Measurements from ENCODE around the gene APOM. TPM values are rescaled to one million over a fixed set of nuclear protein-coding genes. Genes with fewer than 3 reads are reported as not detected.
A peak's percentile ranks its signal among the peaks of the same experiment; 100 is the strongest.

The APOM gene
- total and polyA plus RNA-seq, 3 donors from 2014 or later = 7.5 to 27.9 (median 9.8) TPM

DNA sequence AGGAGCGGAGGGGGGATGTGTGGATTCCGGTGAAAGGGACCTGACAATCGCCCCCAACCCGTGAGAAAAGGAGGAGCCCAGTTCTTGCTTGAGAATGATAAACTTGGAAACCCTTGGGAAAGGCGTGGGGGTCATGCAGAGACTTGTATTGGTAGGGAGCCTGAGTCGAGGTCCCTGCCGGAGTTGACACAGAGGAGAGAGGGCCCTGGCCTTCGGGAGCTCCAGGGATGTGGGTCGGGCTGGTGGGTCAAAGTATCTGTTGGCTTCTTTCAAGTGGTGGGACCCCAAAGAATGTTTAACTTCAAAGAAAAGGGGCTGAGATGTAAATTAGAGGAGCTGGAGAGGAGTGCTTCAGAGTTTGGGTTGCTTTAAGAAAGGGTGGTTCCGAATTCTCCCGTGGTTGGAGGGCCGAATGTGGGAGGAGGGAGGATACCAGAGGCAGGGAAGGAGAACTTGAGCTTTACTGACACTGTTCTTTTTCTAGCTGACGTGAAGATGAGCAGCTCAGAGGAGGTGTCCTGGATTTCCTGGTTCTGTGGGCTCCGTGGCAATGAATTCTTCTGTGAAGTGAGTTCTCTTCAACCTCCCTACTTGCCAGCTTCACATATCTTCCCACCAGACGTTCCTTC is 10.8 kb downstream of the APOM start:
- H3K9me3 ChIP-seq = no peaks in the 10 kb centered on the region
- H3K36me3 ChIP-seq (ENCODE audit: low read depth, missing control alignments) = no peaks in the 10 kb centered on the region
- 1 to 3% methylated on average over 12 to 15 of the region's 15 CpGs for WGBS, 2 donors
- DNase-seq = no peak
- H3K4me1 ChIP-seq = peaks cover 26% of the 10 kb centered on the region
- peak overlapping the region; percentile 90 to 97 for H3K27ac ChIP-seq
- peak overlapping the region; percentile 81 to 93 for H3K4me3 ChIP-seq
- TF ChIP-seq POLR2A (IDR thresholded peaks at IDR 0.05) = no peak
- TF ChIP-seq, protein P1, sequence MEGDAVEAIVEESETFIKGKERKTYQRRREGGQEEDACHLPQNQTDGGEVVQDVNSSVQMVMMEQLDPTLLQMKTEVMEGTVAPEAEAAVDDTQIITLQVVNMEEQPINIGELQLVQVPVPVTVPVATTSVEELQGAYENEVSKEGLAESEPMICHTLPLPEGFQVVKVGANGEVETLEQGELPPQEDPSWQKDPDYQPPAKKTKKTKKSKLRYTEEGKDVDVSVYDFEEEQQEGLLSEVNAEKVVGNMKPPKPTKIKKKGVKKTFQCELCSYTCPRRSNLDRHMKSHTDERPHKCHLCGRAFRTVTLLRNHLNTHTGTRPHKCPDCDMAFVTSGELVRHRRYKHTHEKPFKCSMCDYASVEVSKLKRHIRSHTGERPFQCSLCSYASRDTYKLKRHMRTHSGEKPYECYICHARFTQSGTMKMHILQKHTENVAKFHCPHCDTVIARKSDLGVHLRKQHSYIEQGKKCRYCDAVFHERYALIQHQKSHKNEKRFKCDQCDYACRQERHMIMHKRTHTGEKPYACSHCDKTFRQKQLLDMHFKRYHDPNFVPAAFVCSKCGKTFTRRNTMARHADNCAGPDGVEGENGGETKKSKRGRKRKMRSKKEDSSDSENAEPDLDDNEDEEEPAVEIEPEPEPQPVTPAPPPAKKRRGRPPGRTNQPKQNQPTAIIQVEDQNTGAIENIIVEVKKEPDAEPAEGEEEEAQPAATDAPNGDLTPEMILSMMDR (IDR thresholded peaks at IDR 0.05) = no peak
- intact Hi-C loops (cut with DNase I; ENCODE audit: low total_unique reads) = no loop called here
- H3K27me3 ChIP-seq = no peaks in the 10 kb centered on the region

DNA sequence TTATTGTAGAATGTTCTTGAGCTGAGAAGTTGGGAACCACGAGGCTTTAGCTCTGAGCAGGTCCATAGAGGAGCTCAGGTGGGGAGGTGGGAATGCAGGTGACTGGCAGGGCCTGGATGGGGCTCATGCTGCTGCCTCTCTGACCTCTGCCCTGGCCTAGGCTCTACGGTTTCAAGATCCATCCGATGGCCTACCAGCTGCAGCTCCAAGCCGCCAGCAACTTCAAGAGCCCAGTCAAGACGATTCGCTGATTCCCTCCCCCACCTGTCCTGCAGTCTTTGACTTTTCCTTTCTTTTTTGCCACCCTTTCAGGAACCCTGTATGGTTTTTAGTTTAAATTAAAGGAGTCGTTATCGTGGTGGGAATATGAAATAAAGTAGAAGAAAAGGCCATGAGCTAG is 14.0 kb downstream of the APOM start, which contains the start of gene LY6G5B:
LY6G5B (plus strand) TSS at position 301 of the 400 bp plus-strand sequence. CDS start 975 bp downstream, outside the sequence.
- Histone ChIP-seq H3K9me3 (no peaks in the 10 kb centered on the region), H3K4me1 (peaks cover 7% of the 10 kb centered on the region), H3K27me3 (no peaks in the 10 kb centered on the region), H3K27ac (no peak within 1 kb of the TSS), H3K36me3 (ENCODE audit: low read depth, missing control alignments) (no peaks in the 10 kb centered on the region), H3K4me3 (no peak within 1 kb of the TSS)
- intact Hi-C loops (cut with DNase I; ENCODE audit: low total_unique reads) = no loop called here
- DNase-seq = no peak
- 76 to 78% methylated on average over 8 of the region's 8 CpGs for WGBS, 2 donors
- no peak for TF ChIP-seq POLR2A (IDR thresholded peaks at IDR 0.05)
- TF ChIP-seq, protein P1 (IDR thresholded peaks at IDR 0.05) = no peak

DNA sequence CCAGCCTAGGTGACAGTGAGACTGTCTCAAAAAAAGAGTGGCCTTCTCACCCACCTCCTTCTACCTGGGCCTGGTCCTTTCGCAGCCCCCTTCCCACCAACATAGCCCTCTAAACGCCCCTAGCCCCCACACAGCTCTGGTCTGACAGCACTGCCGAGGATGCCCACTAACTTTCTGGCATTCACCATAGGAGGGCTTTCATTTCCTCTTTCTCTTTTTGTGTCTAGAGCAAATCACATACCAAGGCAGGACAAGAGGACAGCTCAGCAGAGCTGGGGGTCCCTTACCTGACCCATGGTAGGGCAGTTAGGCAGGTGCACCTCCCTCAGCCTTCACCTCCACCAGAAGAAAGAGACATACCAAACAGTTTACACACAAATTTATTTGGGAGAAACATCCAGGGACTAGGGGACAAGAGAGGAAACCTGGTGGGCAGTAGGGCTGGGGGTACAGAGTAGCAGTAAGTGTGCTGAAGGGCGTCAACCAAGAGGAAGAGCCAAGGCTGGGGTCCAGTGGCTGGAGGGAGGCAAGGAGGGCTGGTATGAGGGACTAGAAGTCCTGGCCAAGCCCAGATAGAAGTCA is 20.7 kb downstream of the APOM start:
- no peak for DNase-seq
- TF ChIP-seq, protein P1 (IDR thresholded peaks at IDR 0.05) = no peak
- TF ChIP-seq POLR2A (IDR thresholded peaks at IDR 0.05) = no peak
- Histone ChIP-seq H3K27me3 (no peaks in the 10 kb centered on the region), H3K36me3 (ENCODE audit: low read depth, missing control alignments) (no peaks in the 10 kb centered on the region), H3K4me3 (no peak overlapping the region), H3K4me1 (peaks cover 6% of the 10 kb centered on the region), H3K27ac (no peak overlapping the region), H3K9me3 (no peaks in the 10 kb centered on the region)
- 84% methylated on average over 4 of the region's 4 CpGs for WGBS, 2 donors
- intact Hi-C loops (cut with DNase I; ENCODE audit: low total_unique reads) = no loop called here

- intact Hi-C loops (cut with DNase I; ENCODE audit: low total_unique reads) = no loop called here
- H3K36me3 ChIP-seq (ENCODE audit: low read depth, missing control alignments) = no peaks in the 10 kb centered on the region
- 80 to 81% methylated on average over 6 of the region's 6 CpGs for WGBS, 2 donors
- TF ChIP-seq, protein P1 (IDR thresholded peaks at IDR 0.05) = no peak
- no peak for TF ChIP-seq POLR2A (IDR thresholded peaks at IDR 0.05)
- no peaks in the 10 kb centered on the region for H3K27me3 ChIP-seq
- no peak for DNase-seq
- H3K4me1 ChIP-seq = peaks cover 11% of the 10 kb centered on the region
- no peak overlapping the region for H3K4me3 ChIP-seq
- H3K9me3 ChIP-seq = no peaks in the 10 kb centered on the region
- H3K27ac ChIP-seq = no peak overlapping the region
Observed at GRCh38 chr6:31676904-31677303, 21.2 kb downstream of the APOM start.

Data from testis (tissue), 3 donors.